Cerebellar nuclear complex (tissue), 1 donor: Measurements from ENCODE around the gene RHOD.
A peak's percentile ranks its signal among the peaks of the same experiment; 100 is the strongest.

Experiments
- DNase-seq, 2 experiments: peaks; one replicate each; lab custom pipeline; 2025; lab: John Stamatoyannopoulos, UW

The RHOD gene, protein sequence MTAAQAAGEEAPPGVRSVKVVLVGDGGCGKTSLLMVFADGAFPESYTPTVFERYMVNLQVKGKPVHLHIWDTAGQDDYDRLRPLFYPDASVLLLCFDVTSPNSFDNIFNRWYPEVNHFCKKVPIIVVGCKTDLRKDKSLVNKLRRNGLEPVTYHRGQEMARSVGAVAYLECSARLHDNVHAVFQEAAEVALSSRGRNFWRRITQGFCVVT

DNA sequence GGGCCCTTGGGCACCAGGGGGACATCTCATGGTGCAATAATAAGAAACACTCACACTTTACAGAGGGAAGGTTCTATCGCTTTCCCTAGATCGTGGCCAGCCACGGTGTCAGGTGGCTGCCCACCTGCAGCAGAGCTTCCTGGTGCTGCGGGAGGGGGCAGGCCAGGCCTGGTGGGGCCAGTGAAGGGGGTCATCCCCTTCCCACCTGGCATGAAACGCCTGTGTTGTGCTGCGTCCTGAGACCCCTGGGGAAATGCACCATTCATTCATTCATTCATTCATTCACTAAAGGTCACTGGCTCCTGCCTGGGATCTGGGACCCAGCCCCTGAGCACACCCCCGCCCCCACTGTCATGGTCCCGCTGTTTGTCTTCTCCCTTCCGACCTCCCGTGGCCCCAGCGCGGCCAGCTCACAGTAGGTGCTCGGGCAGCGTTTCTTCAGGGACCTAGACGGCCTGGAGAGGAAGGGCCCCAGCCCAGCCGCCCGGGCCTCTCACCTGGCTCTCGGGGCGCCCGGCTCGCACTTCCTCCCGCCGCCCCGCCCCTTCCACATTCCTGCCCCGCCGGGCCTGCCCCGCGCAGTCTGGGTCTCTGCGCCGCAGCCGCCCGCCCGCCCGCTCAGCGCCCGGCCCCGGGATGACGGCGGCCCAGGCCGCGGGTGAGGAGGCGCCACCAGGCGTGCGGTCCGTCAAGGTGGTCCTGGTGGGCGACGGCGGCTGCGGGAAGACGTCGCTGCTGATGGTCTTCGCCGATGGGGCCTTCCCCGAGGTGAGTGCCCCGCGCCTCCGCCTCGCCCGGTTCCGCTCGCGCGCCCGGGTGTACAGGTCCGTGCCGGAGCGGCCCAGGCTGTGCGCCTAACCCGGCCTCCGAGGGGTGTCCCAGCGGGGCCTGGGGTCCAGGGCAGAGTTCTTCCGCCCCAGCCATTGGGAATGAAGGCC lies at the start of gene RHOD:
TSS of gene RHOD (plus strand) at position 581 of the 938 bp plus-strand sequence. CDS start at position 637, 56 bp downstream.
- no peak for DNase-seq

DNA sequence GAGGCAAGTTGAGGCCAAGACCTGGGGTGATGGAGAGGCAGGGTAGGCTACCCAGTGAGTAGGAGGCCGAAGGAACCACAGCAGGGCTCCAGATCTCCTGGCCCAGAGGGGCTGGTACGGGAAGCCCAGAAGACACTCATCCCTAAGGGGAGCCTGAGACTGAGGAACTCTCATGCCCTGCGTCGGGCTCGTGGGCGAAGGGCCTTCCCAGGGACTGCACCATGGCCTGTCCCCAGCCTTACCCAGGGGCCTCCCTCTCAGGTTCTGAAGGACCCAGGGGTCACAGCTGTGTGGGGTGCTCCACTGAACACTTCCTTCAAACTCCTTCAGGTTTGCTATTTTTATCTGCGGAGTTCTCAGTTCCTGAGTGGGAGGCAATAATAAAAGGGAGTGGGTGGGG lies 49.5 kb upstream of the RHOD start:
- no peak for DNase-seq

DNA sequence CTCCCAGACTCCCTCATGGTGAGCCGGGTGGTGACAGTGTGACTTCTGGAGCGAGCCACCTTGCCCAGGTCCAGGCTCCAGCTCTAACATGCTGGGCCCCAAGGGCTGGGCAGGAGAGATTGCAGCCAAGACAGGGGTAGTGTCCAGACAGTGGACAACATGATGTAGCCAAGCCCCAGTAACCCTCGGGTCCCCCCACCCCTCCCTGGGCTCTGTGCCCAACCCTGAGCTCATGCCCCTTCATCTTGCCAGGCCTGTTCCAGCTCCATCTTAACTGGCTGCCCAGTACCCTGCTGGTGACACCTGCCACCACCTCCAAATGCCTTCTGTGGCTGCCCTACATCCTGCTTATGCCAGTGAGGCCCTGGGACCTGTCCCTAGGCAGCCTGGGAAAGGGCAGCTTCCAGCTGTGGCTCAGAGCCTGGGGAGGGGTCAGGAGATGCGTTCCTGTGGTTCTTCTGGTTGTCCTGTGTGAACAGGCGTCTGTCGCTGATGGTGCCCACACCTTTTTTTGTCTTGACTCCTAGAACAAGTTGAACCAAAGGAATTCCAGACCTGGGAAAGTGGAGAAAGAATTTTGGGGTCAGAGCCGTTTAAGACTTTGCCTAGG lies 46.2 kb upstream of the RHOD start:
- peak; percentile 79 to 82 for DNase-seq

DNA sequence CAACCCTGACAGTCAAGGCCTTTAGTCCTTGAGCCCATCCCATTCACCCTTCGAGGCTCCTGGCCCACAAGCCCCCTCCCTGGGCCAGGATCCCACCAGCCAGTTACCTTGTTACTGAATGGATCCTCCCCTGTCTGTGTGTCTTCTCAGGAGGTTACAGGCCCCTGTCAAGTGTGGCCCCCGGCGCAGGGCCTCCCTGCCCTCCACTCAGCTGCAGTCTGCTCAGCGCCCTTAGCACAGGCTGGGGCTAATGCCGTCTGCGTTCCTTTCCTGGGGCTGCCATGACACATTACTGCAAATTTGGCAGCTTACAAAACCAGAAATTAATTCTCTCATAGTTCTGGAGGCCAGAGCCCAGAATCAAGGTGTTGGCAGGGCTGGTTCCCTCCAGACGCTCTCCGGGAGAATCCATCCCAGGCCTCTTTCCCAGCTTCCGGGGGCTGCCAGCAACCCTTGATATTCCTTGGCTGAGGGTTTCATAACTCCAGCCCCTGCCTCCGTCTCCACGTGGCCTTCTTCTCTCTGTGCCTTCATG lies 43.1 kb upstream of the RHOD start:
- DNase-seq: no peak

DNA sequence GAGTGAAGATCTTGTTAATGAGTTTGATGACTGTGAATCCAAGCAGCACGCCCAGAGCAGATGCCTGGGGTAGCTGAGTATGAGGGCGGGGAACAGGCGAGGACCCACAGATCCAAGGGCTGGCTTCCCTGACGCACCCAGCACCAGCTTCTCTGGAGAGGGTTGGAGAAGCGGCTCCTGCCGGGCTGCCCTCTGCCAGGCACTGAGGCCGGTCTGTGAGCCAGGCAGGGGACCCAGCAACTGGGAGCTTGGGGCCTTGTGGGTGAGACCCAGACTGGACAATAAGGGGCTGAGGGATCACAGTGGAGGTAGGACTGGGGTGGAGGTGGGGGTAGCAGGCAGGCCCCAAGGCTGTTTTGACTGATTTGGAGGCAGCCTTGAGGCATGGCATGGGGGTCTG lies 42.3 kb upstream of the RHOD start:
- no peak for DNase-seq

DNA sequence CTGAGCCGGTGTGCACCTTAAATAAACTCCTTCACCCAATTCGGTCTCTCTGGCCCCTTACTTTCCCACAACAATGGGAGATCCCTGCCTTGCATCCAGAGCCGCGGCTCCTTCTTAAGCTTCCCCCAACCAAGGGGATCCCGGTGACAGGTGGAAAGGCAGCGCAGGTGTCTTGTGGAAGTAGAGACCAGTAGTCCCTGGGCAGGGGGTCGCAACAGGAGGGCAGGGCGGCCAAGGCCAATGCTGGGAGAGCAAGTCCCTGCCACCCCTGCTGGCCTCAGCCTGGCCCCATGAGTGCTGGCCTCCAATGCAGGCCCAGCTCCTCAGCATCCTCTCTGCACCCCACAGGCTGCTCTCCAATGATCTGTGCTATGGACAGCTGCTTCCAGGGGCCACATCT lies 41.6 kb upstream of the RHOD start:
- no peak for DNase-seq

DNA sequence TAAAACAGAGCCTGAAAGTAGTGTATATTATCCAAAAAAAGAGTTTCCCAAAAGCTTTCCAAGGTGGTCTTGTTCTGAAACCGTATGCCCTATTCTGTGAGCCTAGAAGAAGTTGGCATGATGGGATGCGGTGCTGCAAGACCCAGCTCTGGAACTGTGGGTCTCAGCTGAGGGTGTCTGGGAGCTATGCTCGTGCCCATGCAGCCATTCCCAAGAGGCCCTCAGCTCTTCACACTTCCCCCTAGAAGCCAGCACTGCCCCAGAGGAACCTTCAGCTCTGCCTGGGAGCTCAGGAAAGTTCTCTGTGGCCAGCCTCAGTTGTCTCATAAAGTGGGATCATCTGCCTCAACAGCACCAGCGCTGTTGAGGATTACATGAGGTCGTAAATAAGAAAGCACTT lies 40.1 kb upstream of the RHOD start:
- DNase-seq: no peak

DNA sequence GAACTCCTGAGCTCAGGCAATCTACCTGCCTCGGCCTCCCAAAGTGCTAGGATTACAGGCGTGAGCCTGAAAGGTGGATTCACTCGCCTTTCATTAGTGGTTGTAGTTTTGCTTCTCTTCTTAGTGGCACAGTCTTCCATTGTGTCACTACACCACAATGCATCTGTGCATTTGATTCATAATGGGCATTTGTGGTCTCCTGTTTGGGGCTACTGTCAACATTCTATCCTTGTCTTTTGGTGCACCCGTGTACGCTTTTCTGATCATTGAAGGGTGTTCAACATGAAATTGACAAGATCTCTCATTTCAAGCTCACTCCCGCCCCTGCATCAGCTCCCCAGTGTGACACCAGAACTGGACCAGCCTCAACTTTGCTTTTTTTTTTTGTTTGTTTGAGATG lies 35.7 kb upstream of the RHOD start:
- no peak for DNase-seq

DNA sequence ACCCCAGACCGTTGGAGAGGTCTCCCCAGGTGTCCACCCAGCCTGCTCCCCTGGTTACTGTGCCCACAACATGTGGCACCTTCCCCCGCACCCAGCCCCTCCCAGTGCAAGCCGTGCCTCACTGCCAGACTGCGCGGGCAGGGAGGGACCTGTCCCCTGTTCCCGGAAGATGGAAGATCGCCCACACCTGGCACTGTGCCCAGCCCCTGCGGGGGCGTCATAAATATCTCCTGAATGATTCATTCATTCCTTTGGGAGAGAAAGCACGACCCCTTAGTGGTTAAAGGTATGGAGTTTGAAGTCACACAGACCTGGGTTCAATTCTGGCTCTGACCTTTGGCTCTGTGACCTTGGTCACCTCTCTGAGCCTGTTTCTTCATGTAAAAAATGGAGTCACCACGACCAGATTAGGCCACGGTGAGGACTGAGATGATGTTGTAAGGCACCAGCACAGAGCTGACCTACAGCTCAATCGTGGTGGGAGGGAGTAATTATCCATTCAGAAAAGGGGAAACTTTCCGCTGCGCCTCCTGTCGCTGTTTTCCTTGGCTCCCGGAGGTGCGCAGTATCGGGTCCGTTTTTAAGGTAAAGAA lies 34.2 kb upstream of the RHOD start:
- DNase-seq: no peak

DNA sequence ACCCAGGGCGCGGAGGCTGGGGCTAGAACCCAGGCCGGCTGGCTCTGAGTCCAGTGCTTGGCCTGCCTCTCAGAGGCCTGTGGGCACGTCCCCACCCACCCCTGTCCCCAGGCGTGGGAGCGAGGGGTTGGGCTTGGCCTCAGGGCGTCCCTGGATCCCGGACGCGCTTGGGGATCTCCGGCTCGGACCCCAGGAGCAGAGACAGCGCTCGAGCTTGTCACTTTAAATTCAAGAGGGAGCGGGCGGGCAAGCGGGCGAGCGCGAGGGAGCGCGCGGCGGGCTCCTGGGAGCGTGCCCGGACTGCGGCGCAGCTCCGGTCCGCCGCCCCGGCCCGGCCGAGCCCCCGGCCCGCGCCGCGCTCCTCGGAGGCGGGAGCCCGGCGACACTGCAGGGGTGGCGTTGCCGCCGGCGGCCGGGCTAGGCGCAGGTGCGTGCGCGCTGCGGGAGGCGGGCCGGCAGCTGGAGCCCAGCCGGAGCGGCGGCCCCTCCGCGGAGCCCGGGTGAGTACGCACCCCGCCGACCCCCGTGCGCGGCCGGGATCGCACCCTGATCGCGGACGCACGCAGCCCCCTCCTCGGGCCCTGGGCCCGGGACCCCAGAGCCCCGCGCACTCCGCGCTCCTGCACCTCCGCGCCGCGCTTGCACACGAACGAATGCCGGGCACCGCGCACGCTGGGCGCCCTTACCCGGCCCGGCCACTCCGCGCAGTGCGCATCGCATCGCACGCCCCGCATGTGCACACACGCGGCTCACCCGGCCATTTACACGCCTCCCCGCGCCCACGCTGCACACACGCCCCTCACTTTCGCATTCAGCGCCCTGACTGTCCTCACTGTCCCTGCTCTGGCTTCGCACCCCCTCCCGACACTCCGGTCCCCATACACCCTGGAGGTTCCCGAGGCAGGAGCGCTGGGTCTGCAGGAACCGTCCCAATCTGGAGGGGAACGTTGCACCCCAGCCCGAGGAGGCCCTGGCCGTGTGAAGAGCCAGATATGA lies 33.4 kb upstream of the RHOD start, which contains the start of gene SYT12:
TSS of gene SYT12 (plus strand) at position 174 of the 996 bp plus-strand sequence. CDS start 7,011 bp downstream, outside the sequence.
- DNase-seq: peak in 1 of 2 experiments; percentile 24

DNA sequence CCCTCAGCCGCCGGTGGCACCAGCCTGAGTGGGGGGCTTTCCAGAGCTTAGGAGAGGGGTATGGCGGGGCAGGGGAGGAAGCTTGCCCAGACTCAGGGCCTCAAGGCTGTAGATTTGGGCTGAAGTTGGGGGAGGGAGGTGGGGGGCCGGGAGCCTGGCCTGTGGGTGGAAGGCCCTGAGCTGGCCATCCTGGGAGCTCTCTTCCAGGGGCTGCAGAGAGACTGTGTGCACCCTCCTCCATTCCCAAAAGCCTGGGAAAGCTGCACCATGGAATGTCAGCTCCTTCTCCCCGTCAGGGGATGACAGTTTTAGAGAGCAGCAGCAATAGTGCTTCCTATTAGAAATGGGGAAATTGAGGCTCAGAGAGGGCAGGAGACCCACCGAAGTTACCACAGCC lies 32.7 kb upstream of the RHOD start:
- DNase-seq: no peak

DNA sequence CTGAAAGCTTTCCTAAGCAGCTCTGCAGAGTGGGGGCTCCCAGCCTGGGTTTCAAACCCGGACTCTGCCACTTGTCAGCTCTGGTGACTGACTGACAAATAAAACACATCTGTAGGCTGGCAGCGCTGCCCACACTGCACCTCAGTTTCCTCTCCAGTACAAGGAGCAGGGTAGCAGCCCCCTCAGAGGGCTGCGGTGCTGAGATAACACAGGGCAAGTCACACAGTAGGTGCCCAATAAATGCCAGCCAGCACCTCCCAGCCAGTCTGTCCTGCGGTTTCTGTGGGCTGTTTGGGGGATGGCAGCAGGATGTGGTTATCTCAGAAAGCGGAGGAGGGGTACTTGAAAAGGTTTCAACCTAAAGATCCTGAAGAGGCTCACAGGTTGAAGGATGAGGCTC lies 32.2 kb upstream of the RHOD start:
- DNase-seq: no peak

DNA sequence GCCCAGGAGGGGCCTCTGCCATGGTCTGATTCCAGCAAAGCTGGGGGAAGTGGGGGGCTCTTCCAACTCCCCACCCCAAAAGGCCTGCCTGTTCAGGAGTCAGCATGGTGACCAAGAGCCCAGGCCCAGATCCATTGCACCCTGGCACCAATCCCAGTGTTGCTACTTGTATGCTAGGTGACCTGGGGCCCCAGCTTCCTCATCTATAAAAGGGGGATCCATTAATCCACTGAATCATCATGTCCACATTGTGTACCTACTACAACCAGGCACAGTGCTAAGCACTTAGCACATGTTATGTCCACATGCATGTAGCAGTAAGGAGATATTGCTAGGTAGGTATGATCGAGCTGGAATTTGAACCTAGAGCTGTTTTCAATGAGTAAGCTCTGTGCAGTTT lies 31.7 kb upstream of the RHOD start:
- no peak for DNase-seq

DNA sequence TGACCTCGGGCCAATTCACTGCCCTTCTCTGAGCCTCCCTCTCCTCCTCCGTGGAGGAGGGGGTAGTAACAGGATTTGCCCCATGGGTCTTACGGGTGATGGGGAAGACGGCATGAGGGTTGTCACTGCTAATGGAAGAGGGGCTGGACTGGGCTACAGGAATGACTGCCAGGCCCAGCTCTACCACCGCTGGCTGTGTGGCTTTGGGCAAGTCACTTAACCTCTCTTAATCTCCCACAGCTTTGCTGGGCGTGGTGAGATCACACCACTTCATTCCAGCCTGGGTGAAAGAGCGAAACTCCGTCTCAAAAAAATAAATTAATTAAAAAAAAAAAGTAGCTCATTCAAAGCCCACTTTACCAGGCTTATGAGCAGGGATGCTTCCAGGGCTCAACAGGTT lies 30.9 kb upstream of the RHOD start:
- DNase-seq: no peak

DNA sequence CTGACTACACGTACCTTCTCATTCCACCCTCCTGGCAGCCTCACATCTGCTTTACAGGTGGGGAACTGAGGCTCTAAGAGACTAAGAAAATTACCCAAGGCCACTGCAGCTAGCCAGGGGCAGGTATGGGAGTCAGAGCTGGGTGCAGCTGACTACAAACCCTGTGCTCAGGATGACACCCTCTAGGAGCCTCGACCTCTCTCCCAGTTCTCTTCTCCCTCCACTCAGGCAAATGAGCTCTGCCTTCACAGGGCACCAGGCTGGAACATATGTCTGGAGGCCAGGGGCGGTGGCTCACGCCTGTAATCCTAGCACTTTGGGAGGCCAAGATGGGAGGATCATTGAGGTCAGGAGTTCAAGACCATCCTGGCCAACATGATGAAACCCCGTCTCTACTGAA lies 29.7 kb upstream of the RHOD start:
- no peak for DNase-seq

DNA sequence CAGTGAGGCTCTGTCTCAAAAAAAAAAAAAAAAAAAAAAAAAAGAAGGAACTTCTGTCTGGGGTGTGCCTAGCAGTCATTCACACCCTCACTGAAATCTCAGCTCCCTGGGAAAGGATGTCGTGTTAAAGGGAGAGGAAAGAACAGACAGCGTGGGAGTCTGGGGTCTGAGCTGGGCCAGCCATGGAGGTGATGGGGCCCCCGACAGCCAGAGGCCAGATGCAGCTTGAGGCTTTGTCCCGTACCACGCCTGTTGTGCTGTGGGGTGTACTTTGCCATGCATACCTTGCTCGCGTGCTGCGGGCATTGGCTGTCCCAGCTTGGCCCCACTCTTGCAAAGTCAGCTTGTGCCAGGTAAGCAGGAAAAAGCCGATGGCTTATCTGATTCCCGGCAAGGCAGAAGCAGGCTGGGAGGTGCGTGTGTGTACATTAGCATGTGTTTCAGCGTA lies 29.1 kb upstream of the RHOD start:
- DNase-seq: peak in 1 of 2 experiments; percentile 33

DNA sequence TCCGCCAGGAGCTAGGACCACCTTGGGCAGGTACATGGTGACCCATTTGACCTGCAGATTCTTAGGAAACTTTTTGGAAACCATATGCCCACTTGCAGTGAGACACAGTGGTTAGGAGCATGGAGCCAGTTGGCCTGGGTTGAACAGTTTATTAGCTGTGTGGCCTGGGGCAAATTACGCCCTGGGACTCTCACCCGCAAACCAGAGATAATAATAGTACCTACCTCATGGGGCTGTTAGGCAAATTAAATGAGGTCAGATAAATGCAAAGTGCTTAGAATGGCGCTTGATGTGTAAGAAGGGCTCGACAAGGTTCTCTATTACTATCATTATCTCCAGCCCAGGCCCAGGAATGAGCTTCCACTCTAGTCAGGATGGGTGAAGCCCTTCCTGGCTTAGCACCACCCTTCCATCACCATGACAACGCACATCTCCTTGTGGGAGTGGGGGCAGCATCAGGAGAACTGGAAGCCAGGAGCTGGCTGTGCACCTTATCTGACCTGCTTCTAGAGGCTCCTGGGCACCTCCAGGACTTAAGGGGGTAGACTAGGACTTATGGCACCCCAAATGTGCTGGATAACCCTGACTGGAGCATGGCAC lies 28.6 kb upstream of the RHOD start:
- DNase-seq: no peak

DNA sequence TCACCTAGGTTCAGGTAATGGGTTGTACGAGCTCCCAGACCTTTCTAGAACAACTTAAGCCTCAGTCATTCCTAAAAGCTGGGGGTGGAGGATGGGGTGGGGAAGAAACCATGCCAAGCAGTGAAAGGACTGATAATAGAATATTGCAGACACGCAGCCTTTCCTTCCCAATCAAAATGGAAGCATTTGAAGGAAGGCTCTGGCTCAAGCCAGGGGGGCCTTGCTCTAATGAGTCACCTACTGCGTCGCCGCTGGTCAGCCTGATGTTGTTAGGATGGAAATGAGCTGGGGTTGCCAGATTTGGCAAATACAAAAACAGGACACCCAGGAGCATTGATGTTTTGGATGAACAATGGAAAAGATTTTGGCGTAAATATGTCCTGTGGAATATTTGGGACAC lies 27.5 kb upstream of the RHOD start:
- DNase-seq: no peak

DNA sequence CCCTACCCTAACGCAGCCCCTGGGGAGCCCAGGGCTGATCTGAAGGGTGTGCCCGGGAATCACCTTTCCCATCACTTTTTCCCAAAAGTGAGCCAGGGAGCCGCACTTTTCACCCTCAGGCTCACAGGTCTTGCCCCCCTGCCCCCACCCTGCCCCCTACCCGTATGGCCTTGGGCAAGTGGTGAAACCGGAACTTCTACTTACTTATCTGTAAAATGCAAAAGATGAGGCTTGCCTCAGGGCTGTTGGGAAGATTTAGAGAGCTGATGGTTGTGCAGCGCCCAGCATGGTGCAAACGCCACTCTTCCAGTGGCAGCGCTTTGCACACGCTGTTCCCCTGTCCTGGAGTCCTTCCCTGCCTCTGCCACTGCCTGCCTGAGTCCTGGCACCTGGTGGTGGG lies 25.7 kb upstream of the RHOD start:
- no peak for DNase-seq

DNA sequence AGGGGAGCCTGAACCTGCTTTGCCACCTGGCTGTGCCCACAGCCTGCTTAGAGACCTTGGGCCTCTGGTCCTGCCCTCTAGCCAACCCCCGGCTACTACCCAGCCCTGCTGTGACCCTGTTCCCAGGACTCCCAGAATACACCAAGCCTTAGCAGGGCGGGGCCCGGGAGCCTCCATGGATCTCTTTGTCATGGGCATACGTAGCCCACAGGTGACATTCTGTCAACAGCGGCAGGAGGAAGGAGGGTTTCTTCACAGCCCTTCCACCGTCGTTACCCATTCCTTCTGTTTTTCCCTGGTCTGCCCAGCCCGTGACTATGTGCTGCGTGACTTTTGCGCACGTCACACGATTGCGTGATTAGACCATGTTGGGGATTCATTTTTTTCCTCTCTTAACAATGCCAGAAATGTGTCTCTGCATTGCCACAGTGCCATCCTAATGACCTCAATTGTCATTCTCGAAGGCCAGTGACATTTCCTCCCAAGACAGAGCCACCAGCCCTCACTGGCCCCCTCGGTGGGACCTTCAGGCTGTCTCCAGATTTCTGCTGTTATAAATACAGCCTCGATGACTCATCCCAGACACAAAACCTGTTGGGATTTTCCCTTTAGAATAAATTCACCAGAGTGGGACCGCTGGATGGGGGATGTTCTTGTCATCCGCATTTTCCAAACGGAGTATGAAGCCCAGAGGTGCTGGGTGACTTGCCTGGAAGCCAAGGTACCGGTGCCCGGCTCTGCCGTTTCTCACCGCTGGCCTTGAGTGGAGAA lies 24.7 kb upstream of the RHOD start:
- DNase-seq: no peak
